Gastroesophageal sphincter (tissue), 4 donors: Measurements from ENCODE around the gene TNS3. TPM values are rescaled to one million over a fixed set of nuclear protein-coding genes. Genes with fewer than 3 reads are reported as not detected.

Source experiments
- ATAC-seq: fragments of 150-250 bp; one replicate; pipeline ENCODE4 v1.9.1; 2016; ENCODE audit warnings: mild to moderate bottlenecking, moderate library complexity
- H3K27ac ChIP-seq, 4 donors: fragments of 200-600 bp; sonication (generic) in 3 of 4; 1 replicate in 3 of 4; 2 replicates in 1 of 4; pipeline ENCODE4 v1.5.1; 2016 to 2019
- H3K27me3 ChIP-seq: fragments of 200-600 bp; sonication (generic); one replicate; pipeline ENCODE4 v1.5.1; 2019
- H3K36me3 ChIP-seq, 2 donors: fragments of 200-600 bp; sonication (generic); one replicate each; pipeline ENCODE4 v1.5.1; 2019; ENCODE audit warnings: control low read depth in 1 of 2
- H3K4me1 ChIP-seq, 3 donors: fragments of 200-600 bp; sonication (generic); 1 replicate in 2 of 3; 2 replicates in 1 of 3; pipeline ENCODE4 v1.5.1; 2016 to 2019; ENCODE audit warnings: control low read depth in 2 of 3
- H3K4me3 ChIP-seq, 2 donors: fragments of 200-600 bp; sonication (generic); one replicate each; pipeline ENCODE4 v1.5.1; 2019; ENCODE audit warnings: mild to moderate bottlenecking in 1 of 2, moderate library complexity in 1 of 2
- H3K9me3 ChIP-seq, 3 donors: fragments of 200-600 bp; sonication (generic); one replicate each; pipeline ENCODE4 v1.5.1; 2017 to 2019; ENCODE audit warnings: control low read depth in 2 of 3
- EP300 ChIP-seq: sonication (generic); formaldehyde crosslinking; IDR thresholded peaks from one replicate; pipeline ENCODE4 v1.6.1; 2017; ENCODE audit warnings: antibody characterized with exemption, mild to moderate bottlenecking
- POLR2A ChIP-seq, 2 donors: fragments of 450-650 bp; IDR thresholded peaks; one replicate each; pipeline ENCODE4 v1.6.1; 2017; ENCODE audit warnings: antibody characterized with exemption in 2 of 2, mild to moderate bottlenecking in 2 of 2, moderate library complexity in 1 of 2
- POLR2AphosphoS5 ChIP-seq: sonication (generic); formaldehyde crosslinking; IDR thresholded peaks from one replicate; pipeline ENCODE4 v1.6.1; 2017; ENCODE audit warnings: antibody characterized with exemption
- WGBS, 2 donors: methylation state at CpG; one replicate each; pipeline ENCODE4 v1.1.5; 2018; ENCODE audit warnings: low coverage in 1 of 2; 5-methylcytosine and 5-hydroxymethylcytosine counted together
- total RNA-seq, 4 donors: library from RNA; depleted of rRNA; stranded (reverse); fragments of >200 nt; gene quantifications; one replicate each; pipeline ENCODE4 v1.1.0, GENCODE V29; 2016
- TF ChIP-seq, protein P1 (sequence below), 4 experiments: fragments of 200-600 bp in 2 of 4; fragments of 450-650 bp in 2 of 4; sonication (generic) in 1 of 4; IDR thresholded peaks; one replicate each; pipeline ENCODE4 v1.5.1; 2017 to 2019; ENCODE audit warnings: antibody characterized with exemption in 4 of 4, mild to moderate bottlenecking in 2 of 4, moderate library complexity in 2 of 4

Gene TNS3
- total RNA-seq, 4 donors from 2014 or later, result 35.0 to 61.3 (median 45.1) TPM

DNA sequence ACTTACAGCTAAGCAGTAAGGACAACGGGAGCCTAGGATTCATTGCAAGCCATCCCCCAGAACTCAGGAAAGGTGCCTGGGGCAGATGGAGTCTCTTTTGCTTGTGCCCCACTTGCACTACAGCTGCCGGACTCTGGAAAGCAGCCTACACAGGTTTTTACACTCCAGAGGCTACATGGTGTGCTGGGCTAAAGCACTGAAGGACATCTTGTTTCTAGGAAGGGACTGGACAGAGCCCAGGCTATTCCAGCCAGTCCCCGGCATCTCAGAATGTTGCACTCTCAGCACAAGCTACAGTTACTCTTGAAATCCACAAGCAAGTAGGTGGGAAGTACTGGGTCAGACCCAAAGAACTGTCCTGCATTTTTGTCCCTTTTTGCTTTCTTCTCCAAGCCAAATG is 333.1 kb downstream of the TNS3 start:
- Histone ChIP-seq H3K36me3 (no peaks in the 10 kb centered on the region), H3K9me3 (no peaks in the 10 kb centered on the region), H3K4me3 (no peak overlapping the region), H3K4me1 (peaks cover 0 to 16% (median 4%) of the 10 kb centered on the region in 3 donors), H3K27me3 (no peaks in the 10 kb centered on the region), H3K27ac (no peak overlapping the region)
- 40 to 80% methylated on average over 1 to 3 of the region's 3 CpGs for WGBS, 2 donors
- peak; percentile 36 for ATAC-seq
- TF ChIP-seq EP300 (no peak), POLR2AphosphoS5 (no peak), POLR2A (IDR thresholded peaks at IDR 0.05) (no peak)
- TF ChIP-seq, protein P1, sequence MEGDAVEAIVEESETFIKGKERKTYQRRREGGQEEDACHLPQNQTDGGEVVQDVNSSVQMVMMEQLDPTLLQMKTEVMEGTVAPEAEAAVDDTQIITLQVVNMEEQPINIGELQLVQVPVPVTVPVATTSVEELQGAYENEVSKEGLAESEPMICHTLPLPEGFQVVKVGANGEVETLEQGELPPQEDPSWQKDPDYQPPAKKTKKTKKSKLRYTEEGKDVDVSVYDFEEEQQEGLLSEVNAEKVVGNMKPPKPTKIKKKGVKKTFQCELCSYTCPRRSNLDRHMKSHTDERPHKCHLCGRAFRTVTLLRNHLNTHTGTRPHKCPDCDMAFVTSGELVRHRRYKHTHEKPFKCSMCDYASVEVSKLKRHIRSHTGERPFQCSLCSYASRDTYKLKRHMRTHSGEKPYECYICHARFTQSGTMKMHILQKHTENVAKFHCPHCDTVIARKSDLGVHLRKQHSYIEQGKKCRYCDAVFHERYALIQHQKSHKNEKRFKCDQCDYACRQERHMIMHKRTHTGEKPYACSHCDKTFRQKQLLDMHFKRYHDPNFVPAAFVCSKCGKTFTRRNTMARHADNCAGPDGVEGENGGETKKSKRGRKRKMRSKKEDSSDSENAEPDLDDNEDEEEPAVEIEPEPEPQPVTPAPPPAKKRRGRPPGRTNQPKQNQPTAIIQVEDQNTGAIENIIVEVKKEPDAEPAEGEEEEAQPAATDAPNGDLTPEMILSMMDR (IDR thresholded peaks at IDR 0.05), result no peak

DNA sequence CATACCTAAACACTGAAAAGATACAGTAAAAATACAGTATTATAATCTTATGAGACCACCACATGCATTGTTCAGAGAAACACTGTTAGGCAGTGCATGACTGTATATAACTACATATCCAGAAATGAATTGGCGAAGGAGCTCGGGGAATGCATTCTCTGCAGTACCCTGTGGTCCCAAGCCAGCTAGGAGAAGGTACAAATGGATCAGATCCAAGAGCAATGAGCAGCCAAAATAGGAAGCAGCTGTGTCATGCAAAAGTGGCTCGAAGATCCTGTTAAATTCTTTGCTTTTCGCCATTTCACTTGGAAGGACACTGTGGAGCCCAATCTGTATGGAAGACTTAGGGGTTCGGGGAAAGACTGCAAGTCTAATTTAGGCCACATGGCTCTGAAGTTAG is 334.8 kb downstream of the TNS3 start:
- H3K27ac ChIP-seq, result no peak overlapping the region
- H3K9me3 ChIP-seq, result no peaks in the 10 kb centered on the region
- no peak overlapping the region for H3K4me3 ChIP-seq
- 45 to 52% methylated on average over 5 of the region's 5 CpGs for WGBS, 2 donors
- TF ChIP-seq, protein P1 (IDR thresholded peaks at IDR 0.05), result no peak
- TF ChIP-seq POLR2AphosphoS5 (no peak), EP300 (no peak), POLR2A (IDR thresholded peaks at IDR 0.05) (no peak)
- H3K4me1 ChIP-seq, result peaks cover 0 to 7% (median 0%) of the 10 kb centered on the region in 3 donors
- no peaks in the 10 kb centered on the region for H3K27me3 ChIP-seq
- H3K36me3 ChIP-seq, result no peaks in the 10 kb centered on the region
- ATAC-seq, result no peak

DNA sequence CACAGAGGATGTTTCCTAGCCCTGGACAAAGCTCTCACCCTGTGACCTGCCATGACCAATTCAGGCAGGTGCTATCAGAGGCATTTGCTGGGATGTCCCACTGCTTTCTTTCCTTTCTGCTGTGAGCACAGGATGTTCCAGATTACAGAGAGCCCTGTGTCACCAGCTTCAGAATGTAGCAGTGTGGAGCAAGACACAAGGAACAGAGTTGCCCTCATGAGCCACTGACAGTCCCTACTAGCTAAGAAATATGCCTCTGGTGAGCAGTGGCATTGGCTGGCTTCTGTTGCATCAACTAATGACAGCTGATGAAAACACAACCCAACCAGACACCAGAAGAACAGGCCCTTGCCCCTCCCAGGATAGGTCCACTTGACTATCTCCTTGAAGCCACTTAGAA is 337.2 kb downstream of the TNS3 start:
- H3K27ac ChIP-seq, result no peak overlapping the region
- ATAC-seq, result no peak
- no peaks in the 10 kb centered on the region for H3K9me3 ChIP-seq
- H3K4me3 ChIP-seq, result no peak overlapping the region
- peaks cover 0 to 7% (median 0%) of the 10 kb centered on the region in 3 donors for H3K4me1 ChIP-seq
- H3K27me3 ChIP-seq, result no peaks in the 10 kb centered on the region
- H3K36me3 ChIP-seq, result no peaks in the 10 kb centered on the region
- TF ChIP-seq, protein P1 (IDR thresholded peaks at IDR 0.05), result no peak
- TF ChIP-seq POLR2A (IDR thresholded peaks at IDR 0.05), result no peak
- TF ChIP-seq POLR2AphosphoS5, result no peak
- no peak for TF ChIP-seq EP300

DNA sequence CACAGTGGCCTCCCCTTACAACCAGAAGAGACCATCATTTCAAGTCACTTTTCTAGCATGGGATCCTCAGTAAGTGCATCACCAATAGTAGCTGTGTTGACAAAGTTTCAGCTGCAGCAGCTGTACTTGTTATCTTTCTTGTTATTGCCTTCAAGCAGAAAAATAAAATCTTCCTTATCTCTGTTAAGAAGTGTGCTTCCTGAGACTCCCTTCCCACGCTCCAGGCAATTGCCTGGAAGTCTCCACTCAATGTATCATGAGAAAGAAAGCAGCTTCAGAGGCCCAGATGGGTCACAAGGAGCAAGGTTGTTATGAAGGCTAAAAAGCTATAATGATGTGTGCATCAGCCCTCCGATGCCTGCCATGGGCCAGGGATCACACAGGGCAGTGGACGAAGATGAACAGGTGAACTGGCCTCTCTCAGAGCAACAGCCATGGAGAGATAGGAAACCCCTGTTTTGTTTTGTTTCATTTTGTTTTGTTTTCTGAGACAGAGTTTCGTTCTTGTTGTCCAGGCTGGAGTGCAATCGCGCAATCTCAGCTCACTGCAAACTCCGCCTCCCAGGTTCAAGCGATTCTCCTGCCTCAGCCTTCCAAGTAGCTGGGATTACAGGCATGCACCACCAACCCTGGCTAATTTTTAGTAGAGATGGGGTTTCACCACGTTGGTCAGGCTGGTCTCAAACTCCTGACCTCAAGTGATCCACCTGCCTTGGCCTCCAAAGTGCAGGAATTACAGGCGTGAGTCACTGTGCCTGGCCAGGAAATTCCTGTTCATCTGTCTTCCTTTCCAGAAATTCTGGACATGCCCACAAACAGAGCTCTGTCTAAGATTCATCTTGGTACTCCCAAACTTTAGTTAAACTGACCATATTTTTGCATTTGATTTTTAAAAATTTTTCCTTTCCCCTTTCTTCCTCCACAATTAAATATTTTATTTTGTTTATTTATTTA is 340.5 kb downstream of the TNS3 start:
- WGBS, 2 donors, result 85 to 90% methylated on average over 6 to 10 of the region's 10 CpGs
- Histone ChIP-seq H3K27ac (no peak overlapping the region), H3K4me1 (peaks cover 0 to 9% (median 0%) of the 10 kb centered on the region in 3 donors), H3K4me3 (no peak overlapping the region), H3K36me3 (no peaks in the 10 kb centered on the region), H3K9me3 (no peaks in the 10 kb centered on the region), H3K27me3 (no peaks in the 10 kb centered on the region)
- TF ChIP-seq POLR2AphosphoS5 (no peak), POLR2A (IDR thresholded peaks at IDR 0.05) (no peak), EP300 (no peak)
- TF ChIP-seq, protein P1 (IDR thresholded peaks at IDR 0.05), result no peak
- ATAC-seq, result no peak

DNA sequence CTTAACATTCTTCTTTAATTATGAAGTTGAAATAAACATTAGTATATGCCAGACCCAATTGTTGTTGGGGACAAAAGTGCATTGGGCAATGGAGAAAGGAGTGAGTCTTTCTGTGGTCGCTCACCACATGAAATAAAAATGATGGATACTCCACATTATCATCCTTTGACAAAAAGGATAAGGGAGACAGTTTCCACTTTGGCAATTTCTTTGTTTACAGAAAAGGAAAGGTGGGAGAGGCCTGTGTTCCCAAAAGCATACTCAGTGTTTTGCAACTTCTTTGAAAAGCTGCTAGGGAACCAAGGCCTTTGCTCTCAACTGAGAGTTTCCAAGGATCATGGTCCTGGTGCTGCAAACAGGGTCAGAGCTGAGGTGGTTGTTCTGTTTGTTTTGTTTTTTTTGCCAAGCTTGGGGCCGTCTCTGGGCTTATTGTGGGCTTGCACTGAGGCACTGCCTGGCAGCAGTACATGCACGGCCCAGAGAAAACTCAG is 341.9 kb downstream of the TNS3 start:
- H3K4me3 ChIP-seq, result no peak overlapping the region
- H3K36me3 ChIP-seq, result no peaks in the 10 kb centered on the region
- H3K27me3 ChIP-seq, result no peaks in the 10 kb centered on the region
- ATAC-seq, result peak; percentile 82
- H3K9me3 ChIP-seq, result no peaks in the 10 kb centered on the region
- TF ChIP-seq POLR2AphosphoS5 (peak; percentile 24), POLR2A (IDR thresholded peaks at IDR 0.05) (no peak)
- WGBS, 2 donors, result 46 to 90% methylated on average over 1 to 3 of the region's 3 CpGs
- no peak overlapping the region for H3K27ac ChIP-seq
- peaks cover 0 to 9% (median 0%) of the 10 kb centered on the region in 3 donors for H3K4me1 ChIP-seq
